Mesendoderm (in vitro differentiated cells): ENCODE measurements around the gene FREM1.

Experiments
- DNase-seq: peaks from one replicate; pipeline ENCODE4 v3.0.0; 2013
- H2AK5ac ChIP-seq: 2 replicates; pipeline ENCODE4 v1.6.1; 2013; ENCODE audit warnings: low read length, inconsistent platforms
- H2BK120ac ChIP-seq: 2 replicates; pipeline ENCODE4 v1.6.1; 2013; ENCODE audit warnings: low read depth, mild to moderate bottlenecking, low read length, moderate library complexity, mixed read lengths
- H2BK15ac ChIP-seq: replicated peaks from 2 replicates; pipeline ENCODE4 v1.6.1; 2013; ENCODE audit warnings: low read depth, mild to moderate bottlenecking, moderate library complexity
- H2BK5ac ChIP-seq: 2 replicates; pipeline ENCODE4 v1.6.1; 2013; ENCODE audit warnings: low read length, inconsistent platforms
- H3K18ac ChIP-seq: 2 replicates; pipeline ENCODE4 v1.6.1; 2013; ENCODE audit warnings: mild to moderate bottlenecking, low read length, mixed read lengths
- H3K23ac ChIP-seq: one replicate; pipeline ENCODE4 v1.6.1; 2013; ENCODE audit warnings: low read length
- H3K27ac ChIP-seq: 2 replicates; pipeline ENCODE4 v1.5.1; 2013; ENCODE audit warnings: low read depth, mild to moderate bottlenecking, inconsistent platforms, low read length, moderate library complexity
- H3K27me3 ChIP-seq: 2 replicates; pipeline ENCODE4 v1.6.1; 2013; ENCODE audit warnings: low read length, control low read depth, mild to moderate bottlenecking, inconsistent platforms; ENCODE audit not compliant: insufficient read depth, poor library complexity
- H3K36me3 ChIP-seq: 2 replicates; pipeline ENCODE4 v1.6.1; 2013; ENCODE audit warnings: low read length, inconsistent platforms; ENCODE audit not compliant: control insufficient read depth, insufficient read depth
- H3K4ac ChIP-seq: one replicate; pipeline ENCODE4 v1.6.1; 2013; ENCODE audit warnings: low read depth, mild to moderate bottlenecking, low read length, moderate library complexity
- H3K4me1 ChIP-seq: 2 replicates; pipeline ENCODE4 v1.6.1; 2013; ENCODE audit warnings: low read depth, low read length, inconsistent platforms; ENCODE audit not compliant: control insufficient read depth
- H3K4me2 ChIP-seq: 2 replicates; pipeline ENCODE4 v1.6.1; 2013; ENCODE audit warnings: low read length
- H3K4me3 ChIP-seq: 2 replicates; pipeline ENCODE4 v1.5.1; 2013; ENCODE audit warnings: mild to moderate bottlenecking, low read length
- H3K56ac ChIP-seq: one replicate; pipeline ENCODE4 v1.6.1; 2013; ENCODE audit warnings: low read length
- H3K79me1 ChIP-seq: 2 replicates; pipeline ENCODE4 v1.6.1; 2013; ENCODE audit warnings: low read length, inconsistent platforms
- H3K79me2 ChIP-seq: 2 replicates; pipeline ENCODE4 v1.6.1; 2013; ENCODE audit warnings: mild to moderate bottlenecking, low read length; ENCODE audit not compliant: control insufficient read depth, insufficient read depth
- H3K9ac ChIP-seq: 2 replicates; pipeline ENCODE4 v1.6.1; 2013; ENCODE audit warnings: low read length, inconsistent platforms
- H4K5ac ChIP-seq: one replicate; pipeline ENCODE4 v1.6.1; 2013; ENCODE audit warnings: low read length
- H4K8ac ChIP-seq: one replicate; pipeline ENCODE4 v1.6.1; 2013; ENCODE audit warnings: low read depth, mild to moderate bottlenecking, control low read depth, low read length, moderate library complexity
- WGBS: extraction: QIAGEN DNeasy Blood & Tissue Kit; methylation state at CpG from one replicate; pipeline ENCODE4 v1.1.7; 2013; ENCODE audit warnings: low lambda C conversion rate, missing lambda C conversion rate; ENCODE audit not compliant: insufficient coverage; ENCODE audit errors: extremely low coverage; 5-methylcytosine and 5-hydroxymethylcytosine counted together

Gene FREM1

DNA sequence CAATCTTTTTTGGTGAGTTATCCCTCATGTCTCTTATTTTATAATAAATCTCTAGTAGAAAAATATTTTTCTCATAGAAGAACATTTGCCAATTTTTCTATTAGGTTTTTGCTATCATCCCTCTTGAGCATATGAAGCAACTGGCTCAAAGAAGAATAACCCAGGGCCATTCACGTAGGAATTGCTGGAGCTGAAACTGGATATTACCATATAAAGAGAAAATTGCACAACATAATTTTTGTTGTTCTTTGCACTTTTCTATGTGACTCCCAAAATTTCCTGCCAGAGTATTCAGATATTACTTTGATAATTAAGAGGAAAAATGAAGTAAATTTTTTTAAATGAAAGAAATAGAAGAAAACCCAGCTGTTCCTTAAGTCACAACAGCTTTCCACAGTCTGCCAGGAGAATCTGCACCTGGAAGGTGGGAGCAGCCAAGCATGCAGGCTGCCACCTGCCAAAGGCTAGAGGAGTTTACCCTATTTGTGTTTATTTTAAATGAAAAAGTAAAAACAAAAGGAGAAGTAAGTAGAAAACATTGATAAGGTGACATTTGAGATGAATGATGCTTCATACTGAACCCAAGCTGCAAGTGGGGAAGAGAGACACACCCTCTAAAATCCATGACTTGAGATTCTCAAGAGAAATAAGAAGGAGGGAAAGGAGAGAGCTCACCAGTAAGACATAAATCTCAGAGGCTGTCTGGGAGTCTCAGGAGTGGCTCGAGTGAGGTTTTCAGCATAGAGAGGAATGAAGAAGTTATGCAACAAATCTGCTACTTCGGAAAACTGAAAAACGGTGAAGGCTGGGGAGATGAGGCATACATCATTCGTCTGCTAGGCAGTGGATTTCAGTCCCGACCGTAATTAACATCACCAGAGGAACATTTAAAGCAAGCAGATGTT, 31.5 kb upstream of the FREM1 start:
- no peak for DNase-seq
- Histone ChIP-seq H4K5ac (no peak overlapping the region), H3K4me2 (no peak overlapping the region), H2AK5ac (no peak overlapping the region), H3K4ac (no peak overlapping the region), H3K18ac (no peak overlapping the region), H2BK120ac (no peak overlapping the region), H3K36me3 (no peaks in the 10 kb centered on the region), H3K4me3 (no peak overlapping the region), H3K27me3 (no peaks in the 10 kb centered on the region), H3K56ac (no peak overlapping the region), H4K8ac (no peak overlapping the region), H3K9ac (no peak overlapping the region), H3K27ac (no peak overlapping the region), H2BK15ac (no peak overlapping the region), H2BK5ac (no peak overlapping the region), H3K23ac (no peak overlapping the region), H3K79me2 (no peaks in the 10 kb centered on the region), H3K4me1 (no peaks in the 10 kb centered on the region), H3K79me1 (no peaks in the 10 kb centered on the region)
- WGBS: no CpG with 5 or more reads among the region's 7 CpGs

GRCh38 chr9:14939378-14939777, 29.1 kb upstream of the FREM1 start:
- no peak overlapping the region for H3K18ac ChIP-seq
- no peak overlapping the region for H3K23ac ChIP-seq
- WGBS: no CpG with 5 or more reads among the region's 4 CpGs
- H3K27me3 ChIP-seq: no peaks in the 10 kb centered on the region
- H4K5ac ChIP-seq: no peak overlapping the region
- no peak for DNase-seq
- no peaks in the 10 kb centered on the region for H3K79me1 ChIP-seq
- H3K4ac ChIP-seq: no peak overlapping the region
- no peaks in the 10 kb centered on the region for H3K79me2 ChIP-seq
- no peak overlapping the region for H4K8ac ChIP-seq
- no peak overlapping the region for H3K4me2 ChIP-seq
- no peak overlapping the region for H3K4me3 ChIP-seq
- H3K56ac ChIP-seq: no peak overlapping the region
- H2BK5ac ChIP-seq: no peak overlapping the region
- no peak overlapping the region for H3K9ac ChIP-seq
- H2BK15ac ChIP-seq: no peak overlapping the region
- no peak overlapping the region for H2BK120ac ChIP-seq
- no peaks in the 10 kb centered on the region for H3K36me3 ChIP-seq
- no peak overlapping the region for H3K27ac ChIP-seq
- H2AK5ac ChIP-seq: no peak overlapping the region
- no peaks in the 10 kb centered on the region for H3K4me1 ChIP-seq

GRCh38 chr9:14937216-14937615, 27.0 kb upstream of the FREM1 start:
- Histone ChIP-seq H2BK5ac (no peak overlapping the region), H3K36me3 (no peaks in the 10 kb centered on the region), H2AK5ac (no peak overlapping the region), H4K5ac (no peak overlapping the region), H3K56ac (no peak overlapping the region), H3K4me1 (no peaks in the 10 kb centered on the region), H3K4ac (no peak overlapping the region), H3K18ac (no peak overlapping the region), H3K79me2 (no peaks in the 10 kb centered on the region), H3K23ac (no peak overlapping the region), H3K27me3 (no peaks in the 10 kb centered on the region), H3K79me1 (no peaks in the 10 kb centered on the region), H3K4me3 (no peak overlapping the region), H2BK15ac (no peak overlapping the region), H2BK120ac (no peak overlapping the region), H4K8ac (no peak overlapping the region), H3K27ac (no peak overlapping the region), H3K9ac (no peak overlapping the region), H3K4me2 (no peak overlapping the region)
- no peak for DNase-seq
- no CpG with 5 or more reads among the region's 2 CpGs for WGBS

- H3K27ac ChIP-seq: no peak overlapping the region
- H3K4ac ChIP-seq: no peak overlapping the region
- no peak overlapping the region for H2BK120ac ChIP-seq
- no peak for DNase-seq
- no peak overlapping the region for H2AK5ac ChIP-seq
- WGBS: no CpG with 5 or more reads among the region's 4 CpGs
- H3K79me2 ChIP-seq: no peaks in the 10 kb centered on the region
- no peak overlapping the region for H2BK5ac ChIP-seq
- no peak overlapping the region for H3K23ac ChIP-seq
- no peak overlapping the region for H3K56ac ChIP-seq
- no peaks in the 10 kb centered on the region for H3K27me3 ChIP-seq
- no peak overlapping the region for H3K9ac ChIP-seq
- H3K4me3 ChIP-seq: no peak overlapping the region
- H4K5ac ChIP-seq: no peak overlapping the region
- no peak overlapping the region for H4K8ac ChIP-seq
- no peaks in the 10 kb centered on the region for H3K79me1 ChIP-seq
- no peak overlapping the region for H3K18ac ChIP-seq
- H3K4me1 ChIP-seq: no peaks in the 10 kb centered on the region
- no peak overlapping the region for H3K4me2 ChIP-seq
- no peak overlapping the region for H2BK15ac ChIP-seq
- no peaks in the 10 kb centered on the region for H3K36me3 ChIP-seq
Observed at GRCh38 chr9:14936491-14936890, 26.3 kb upstream of the FREM1 start.

GRCh38 chr9:14935964-14936363, 25.7 kb upstream of the FREM1 start:
- H3K27ac ChIP-seq: no peak overlapping the region

More at GRCh38 chr9:14935964-14936363, 25.7 kb upstream of the FREM1 start:
- Histone ChIP-seq H2BK5ac (no peak overlapping the region), H3K23ac (no peak overlapping the region), H2BK120ac (no peak overlapping the region), H4K5ac (no peak overlapping the region), H3K4ac (no peak overlapping the region), H3K79me2 (no peaks in the 10 kb centered on the region), H3K4me3 (no peak overlapping the region), H3K4me1 (no peaks in the 10 kb centered on the region), H4K8ac (no peak overlapping the region), H3K36me3 (no peaks in the 10 kb centered on the region), H3K79me1 (no peaks in the 10 kb centered on the region), H3K9ac (no peak overlapping the region), H3K56ac (no peak overlapping the region), H3K4me2 (no peak overlapping the region), H3K27me3 (no peaks in the 10 kb centered on the region), H2AK5ac (no peak overlapping the region), H3K18ac (no peak overlapping the region), H2BK15ac (no peak overlapping the region)
- no CpG with 5 or more reads among the region's 1 CpG for WGBS
- DNase-seq: no peak
